Activated CD8-positive, alpha-beta memory T cell treated with anti-CD3 and anti-CD28 coated beads, Interleukin-2, amount 50 U/mL, for 4 hours (primary cell): ENCODE measurements around the gene ATP6V1G2.
"Not testable (repeated sequence)": the region's sequence is repeated elsewhere in the genome, so short reads cannot be mapped to it uniquely, and the experiment has no call there.

Experiments
- DNase-seq: peaks from one replicate; pipeline ENCODE4 v3.0.0-alpha.2; 2020

The ATP6V1G2 gene

DNA sequence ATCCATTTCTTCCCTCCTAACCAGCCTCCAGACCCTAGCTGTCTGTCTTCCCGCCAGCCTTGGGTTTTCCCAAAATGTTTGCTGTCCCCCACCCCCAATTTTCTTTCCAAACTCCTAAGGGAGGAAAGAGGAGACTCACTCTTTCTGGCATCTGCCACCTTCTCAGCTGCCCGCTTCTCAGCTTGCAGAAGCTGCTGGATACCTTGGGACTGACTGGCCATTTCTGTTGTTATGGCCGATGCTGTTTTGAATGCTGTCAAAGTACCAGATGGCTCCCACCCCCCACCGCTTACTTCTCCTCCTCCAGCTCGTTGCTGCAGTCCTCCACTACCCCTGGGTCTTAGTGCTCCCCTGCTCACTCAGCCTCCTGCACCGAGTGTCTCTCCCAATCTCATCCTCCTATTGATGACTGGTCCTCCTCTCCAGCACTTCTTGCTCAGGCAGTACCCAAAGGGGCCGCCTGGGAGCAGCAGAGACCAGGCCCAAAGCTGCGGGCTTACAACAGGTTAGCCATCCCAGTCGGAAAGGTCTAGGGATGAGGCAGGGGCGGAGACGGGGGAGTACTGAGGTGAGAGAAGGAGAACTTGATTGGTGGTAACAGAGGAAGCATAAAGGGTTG lies at the start of gene ATP6V1G2:
Gene ATP6V1G2, minus strand, starts transcription at position 270 of the 619 bp plus-strand sequence. Its CDS starts 49 bp downstream, at position 221.
- DNase-seq: peak; percentile 84

DNA sequence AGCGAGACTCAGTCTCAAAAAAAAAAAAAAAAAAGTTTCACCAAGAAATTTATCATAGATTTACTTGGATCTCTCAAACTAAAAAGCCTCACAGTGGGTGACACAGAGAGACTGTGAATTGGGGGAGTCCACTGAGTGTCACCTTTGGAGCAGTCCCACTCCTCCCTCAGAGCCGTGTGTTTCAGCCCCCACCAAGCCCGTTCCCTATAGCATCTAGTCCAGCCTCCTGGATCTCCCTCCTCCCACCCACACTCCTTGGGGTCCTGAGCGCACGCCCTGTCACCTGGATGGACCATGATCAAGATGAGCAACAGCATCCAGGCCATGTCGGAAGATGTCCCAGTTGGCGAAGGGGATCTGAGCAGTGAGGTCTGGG lies 46.0 kb upstream of the ATP6V1G2 start:
- no peak for DNase-seq

DNA sequence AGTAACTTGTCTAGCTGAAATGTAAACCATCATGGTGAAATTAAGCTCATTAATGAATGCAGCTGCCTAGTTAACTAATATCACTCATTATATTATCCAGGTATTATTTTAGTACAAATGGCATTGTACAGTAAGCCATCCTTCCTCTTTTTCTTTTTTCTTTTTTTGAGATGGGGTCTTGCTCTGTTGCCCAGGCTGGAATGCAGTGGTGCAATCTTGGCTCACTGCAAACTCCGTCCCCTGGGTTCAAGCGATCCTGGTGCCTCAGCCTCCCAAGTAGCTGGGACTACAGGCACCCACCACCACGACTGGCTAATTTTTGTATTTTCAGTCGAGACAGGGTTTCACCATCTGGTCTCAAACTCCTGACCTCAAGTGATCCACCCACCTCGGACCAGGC lies 44.3 kb upstream of the ATP6V1G2 start:
- not testable (repeated sequence) for DNase-seq

DNA sequence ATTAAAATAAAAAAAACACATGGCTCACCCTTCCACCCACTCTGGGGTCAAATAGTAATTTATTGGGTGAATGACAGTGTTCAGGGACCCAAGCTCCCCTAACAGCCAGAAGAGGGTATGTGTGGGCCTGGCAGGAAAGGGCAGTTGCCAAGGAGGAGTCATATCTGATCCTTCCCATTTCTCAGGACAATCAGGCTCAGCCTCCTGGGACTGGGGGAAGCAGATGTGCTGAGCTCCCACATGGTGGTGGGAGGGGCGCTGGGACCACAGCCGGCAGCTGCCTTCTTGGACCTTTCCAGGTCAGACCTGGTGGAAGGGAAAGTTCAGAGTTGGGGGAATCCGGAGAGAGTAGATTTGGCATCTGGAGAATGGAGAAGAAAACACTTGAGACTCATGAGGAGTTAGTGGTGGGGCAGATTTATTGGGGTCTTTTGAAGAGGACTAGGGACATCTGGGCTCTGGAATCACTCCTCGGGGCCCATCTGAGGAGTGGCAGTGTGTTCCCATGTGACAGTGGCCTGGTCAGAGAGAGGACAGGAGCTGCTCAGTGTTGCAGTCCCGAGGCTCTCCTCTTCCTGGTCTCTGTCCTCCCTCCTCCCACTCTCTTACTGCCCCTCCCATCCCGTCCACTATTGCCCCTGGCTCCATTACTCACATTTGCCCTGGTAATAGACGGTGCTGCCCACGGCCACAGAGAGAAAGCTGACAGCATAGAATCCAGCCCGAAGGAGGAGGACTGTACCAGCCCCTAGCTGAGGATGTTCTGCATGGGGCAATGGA lies 42.7 kb upstream of the ATP6V1G2 start:
- DNase-seq: no peak

DNA sequence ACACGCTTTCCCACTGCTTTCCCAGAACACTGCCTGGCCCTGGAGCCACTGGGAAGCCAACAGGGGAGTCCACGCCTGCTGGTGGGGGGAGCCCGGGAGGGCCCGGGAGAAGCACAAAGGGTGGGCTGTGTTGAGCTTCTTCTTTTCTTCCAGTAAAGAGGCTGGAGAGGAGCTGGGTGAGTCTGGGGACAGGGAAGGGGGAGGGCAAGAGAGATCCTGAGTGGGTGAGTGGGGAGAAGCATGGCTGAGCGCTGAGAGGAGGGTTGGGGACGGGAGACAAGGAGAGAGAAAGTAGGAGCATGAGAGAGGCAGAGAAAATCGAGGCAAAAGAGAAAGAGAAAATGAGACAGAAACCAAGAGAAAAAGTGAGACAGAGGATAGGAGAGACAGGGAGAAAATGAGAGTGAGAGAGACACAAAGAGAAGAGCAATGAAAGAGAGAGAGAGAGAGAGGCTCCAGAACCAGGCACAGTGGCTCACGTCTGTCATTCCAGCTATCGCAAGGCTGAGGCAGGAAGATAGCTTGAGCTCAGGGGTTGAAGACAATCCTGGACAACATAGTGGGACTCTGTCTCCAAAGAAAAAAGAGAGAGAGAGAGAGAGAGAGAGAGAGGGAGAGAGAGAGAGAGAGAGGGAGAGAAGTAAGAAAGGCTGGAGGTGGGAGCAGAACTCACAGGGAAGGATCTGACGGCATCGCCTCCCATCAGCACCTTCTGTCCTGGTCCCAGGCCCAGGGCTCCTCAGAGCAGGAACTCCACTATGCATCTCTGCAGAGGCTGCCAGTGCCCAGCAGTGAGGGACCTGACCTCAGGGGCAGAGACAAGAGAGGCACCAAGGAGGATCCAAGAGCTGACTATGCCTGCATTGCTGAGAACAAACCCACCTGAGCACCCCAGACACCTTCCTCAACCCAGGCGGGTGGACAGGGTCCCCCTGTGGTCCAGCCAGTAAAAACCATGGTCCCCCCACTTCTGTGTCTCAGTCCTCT lies 41.7 kb upstream of the ATP6V1G2 start:
- no peak for DNase-seq

DNA sequence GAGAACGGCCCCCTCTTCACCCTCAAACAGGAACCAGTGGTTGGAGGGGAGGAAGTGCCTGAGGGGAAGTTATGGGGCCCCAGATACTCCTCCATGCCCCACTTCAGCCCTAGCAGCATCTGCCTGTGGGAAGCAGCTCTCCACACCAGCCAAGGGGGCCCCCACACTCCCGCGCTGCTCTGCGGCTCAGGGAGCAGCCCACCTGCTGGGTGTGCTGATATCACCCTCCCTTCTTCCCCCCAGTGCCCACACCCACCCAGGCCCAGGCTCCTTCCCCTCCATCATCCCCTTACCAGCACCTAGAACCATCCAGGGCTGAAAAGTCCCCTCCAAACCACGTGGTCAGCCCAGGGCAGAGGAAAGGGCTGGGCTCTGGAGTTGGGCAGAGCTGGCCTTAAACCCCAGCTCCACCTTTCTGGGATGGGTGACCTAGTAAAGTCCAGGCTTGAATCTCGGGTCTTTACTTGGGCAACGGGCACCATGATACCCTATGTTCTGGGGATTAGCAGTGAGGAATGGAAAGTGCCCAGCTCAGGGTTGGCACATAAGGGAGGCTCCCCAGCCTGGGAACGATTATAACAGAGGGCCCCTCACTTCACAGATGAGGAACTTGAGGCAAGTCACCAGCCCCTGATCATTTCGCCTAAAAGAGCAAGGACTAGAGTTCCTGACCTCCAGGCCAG lies 40.3 kb upstream of the ATP6V1G2 start:
- no peak for DNase-seq

DNA sequence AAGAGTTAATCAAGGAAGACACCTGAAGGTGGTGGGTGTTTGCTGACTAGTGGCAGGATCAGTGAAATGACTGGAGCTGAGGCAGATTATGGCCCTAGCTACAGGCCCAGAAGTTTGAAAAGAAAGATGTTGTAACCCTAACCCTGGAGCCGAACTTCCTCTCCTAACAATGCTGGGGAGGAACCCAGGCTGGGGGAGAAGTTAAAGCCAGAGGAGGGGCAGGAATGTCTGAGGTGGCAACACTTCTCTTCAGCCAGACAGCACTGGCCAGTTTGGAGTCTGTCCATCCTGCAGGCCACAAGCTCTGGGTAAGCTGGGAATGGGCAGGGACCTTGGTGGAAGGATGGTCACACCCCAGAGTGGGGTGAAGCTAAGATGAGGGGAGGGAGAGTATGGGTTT lies 39.6 kb upstream of the ATP6V1G2 start, which contains the start of gene LST1:
Gene LST1, plus strand, starts transcription at position 270 of the 400 bp plus-strand sequence. CDS start 1,023 bp downstream, outside the sequence.
- DNase-seq: no peak

DNA sequence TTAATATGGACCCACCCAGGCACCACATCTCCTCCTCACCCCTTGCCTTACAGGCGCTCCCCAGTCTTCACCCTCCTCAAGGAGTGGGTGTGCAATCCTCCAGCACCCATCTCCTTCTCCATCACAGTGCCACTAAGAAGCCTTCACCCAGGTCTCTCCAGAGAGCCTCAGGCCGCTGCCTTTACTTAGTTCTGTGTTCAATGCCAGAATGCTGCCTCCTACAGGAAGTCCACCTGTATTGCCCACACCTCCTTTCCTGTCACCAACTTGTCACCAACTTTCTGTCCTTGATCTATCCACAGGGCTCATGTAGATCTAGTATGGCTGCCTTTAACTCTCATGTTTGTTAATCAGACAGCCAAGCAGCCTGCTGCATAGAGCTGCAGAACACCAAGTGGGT lies 39.1 kb upstream of the ATP6V1G2 start:
- DNase-seq: no peak

DNA sequence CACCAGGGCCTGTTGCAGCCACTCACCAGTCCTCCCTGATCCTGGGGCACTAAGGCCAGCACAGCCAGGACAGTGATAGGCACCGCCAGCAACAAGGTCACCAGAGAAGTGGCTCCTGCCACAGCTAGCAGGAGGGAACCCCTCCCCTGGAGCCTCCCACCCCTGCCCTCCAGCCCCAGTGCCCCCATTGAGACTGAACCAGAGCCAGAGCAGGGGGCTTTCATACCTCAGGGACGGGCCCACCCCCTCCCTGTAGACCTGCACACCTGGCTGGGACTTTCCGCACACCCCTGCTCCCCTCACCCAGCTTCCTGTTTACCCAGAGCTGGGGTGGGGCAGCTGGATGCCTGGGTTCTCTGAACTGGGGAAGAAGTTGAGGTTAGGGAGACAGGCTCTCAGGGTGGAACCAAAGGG lies 35.8 kb upstream of the ATP6V1G2 start, which contains the start of gene LTB:
Gene LTB, minus strand, starts transcription at position 195 of the 414 bp plus-strand sequence. Its CDS starts 7 bp downstream, at position 188.
- DNase-seq: peak; percentile 55

DNA sequence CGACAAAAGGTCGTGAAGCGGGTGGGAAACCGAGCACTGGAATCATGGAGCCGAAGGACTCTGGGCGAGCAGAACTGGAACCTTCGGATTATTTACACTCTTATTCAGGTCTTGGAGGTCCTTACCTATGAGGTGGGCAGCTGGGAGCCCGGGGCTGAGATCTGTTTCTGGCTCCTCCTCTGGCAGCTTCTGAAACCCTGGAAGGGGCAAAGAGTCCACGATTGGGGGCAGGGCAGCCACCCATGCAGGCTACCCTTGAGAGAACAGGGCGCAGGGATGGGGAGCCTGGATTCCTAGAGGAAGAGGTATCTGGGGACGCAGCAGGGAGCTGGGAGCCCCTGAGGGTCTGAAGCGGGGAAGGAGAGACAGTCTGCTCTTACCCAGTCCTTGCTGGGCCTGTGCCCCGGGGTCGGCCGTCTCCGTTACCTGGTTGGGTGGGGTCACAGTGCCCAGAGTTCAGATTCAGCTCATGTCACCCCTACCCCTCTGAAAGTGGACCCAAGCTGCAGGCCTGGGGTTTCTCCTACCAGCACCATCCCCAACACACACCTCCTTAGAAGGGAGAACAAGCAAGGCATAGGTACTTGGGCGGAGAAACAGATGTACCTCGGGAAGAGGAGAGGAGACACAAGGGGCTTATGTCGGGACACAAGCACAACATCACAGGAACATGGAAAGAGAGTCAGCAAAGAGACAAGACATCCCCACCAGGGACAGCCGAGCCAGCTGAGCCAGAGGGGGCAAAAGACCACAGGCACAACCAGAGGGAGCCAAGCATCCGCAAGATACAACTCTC lies 35.2 kb upstream of the ATP6V1G2 start:
- DNase-seq: no peak

DNA sequence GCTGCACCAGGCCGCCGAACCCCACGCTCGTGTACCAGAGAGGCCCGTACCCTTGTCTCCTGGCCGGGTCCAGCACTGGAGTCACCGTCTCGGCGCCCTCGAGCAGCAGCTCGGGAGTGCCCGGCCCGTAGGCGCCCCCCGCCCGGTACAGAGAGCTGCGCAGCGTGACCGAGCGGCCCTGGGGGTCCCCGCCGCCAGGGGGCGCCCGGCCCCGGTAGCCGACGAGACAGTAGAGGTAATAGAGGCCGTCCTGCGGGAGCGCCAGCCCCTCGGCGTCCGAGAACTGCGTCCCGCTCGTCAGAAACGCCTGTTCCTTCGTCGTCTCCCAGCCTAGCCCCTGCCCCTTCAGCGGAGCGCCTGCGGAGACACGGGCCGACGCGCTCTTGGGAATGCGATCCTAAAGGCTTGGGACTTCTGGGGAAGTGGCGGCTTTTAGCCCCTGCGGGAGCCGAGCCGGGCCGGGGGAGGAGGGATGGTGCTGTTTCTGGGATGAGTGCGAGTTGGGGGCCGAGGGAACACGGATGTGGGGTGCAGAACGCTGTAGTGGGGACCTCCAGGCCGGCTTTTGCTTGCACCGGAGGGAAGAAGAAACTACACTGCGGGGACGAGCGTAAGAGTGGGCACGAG lies 34.5 kb upstream of the ATP6V1G2 start:
- DNase-seq: peak; percentile 92

DNA sequence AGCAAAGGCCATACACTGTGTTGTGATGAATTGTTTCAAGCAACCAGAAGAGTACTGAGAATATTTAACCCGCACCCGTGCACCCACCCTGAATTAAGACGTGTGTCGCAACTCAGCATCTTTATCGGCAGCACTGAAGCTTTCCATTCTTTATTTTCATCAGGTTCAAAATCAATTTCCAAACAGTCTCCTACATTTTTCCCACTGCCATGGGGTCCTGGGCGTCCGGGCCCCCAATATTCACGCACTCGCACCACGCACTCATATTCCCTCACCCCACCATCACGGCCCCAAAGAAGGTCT lies 34.0 kb upstream of the ATP6V1G2 start:
- no peak for DNase-seq

DNA sequence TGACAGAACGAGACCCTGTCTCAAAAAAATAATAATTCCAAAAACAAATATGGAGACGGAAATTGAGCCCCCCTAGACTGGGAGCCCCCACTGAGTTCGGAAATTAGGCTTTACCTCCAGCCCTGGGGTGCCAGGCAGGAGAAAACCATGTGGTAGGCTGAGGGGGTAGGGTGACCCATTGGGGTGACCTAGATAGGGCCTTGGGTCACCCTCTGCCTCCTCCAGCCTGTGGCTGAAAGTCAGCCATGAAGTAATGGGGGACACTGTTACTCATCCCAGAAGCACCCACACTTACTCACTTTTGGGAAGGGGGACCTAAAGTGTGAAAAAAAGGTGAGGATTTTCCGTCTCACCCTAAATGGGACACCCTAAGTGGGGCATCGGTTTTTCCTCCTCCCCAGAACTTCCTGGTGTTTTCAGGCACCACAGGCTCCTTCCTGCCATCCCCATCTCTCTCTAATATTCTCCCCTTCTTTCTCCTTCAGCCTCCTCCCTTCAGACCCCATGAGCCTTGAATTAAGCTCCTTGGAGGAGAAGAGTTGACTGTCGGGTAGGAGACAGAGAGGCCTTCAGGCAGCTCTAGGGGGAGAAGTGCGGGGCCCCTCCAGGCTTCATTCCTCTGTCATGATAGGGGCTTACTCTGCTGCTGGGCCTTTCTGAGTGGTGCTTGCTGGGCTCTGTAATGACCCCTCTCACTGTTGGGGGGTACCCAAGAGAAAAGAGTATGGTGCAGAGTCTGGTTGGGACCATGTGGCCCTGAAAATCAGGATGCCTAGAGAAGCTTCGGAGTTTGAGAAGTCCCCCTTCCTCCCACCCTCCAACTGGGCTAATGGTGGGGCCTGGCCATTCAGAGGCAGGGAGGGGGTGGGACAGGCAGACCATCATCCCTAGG lies 33.4 kb upstream of the ATP6V1G2 start:
- DNase-seq: no peak

DNA sequence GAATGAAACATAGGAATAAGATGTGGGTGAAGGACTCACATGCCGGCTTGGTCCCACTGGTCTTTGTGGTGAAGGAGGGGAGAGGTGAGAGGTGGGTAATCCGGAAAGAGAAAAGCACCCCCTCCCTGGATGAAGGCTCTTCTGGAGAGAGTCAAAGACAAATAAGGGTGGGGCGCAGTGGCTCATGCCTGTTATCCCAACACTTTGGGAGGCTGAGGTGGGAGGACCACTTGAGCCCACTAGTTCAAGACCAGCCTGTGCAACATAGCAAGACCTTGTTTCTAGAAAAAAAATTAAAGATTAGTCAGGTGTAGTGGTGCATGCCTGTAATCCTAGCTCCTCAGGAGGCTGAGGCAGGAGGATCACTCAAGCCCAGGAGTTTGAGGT lies 32.7 kb upstream of the ATP6V1G2 start:
- DNase-seq: no peak

DNA sequence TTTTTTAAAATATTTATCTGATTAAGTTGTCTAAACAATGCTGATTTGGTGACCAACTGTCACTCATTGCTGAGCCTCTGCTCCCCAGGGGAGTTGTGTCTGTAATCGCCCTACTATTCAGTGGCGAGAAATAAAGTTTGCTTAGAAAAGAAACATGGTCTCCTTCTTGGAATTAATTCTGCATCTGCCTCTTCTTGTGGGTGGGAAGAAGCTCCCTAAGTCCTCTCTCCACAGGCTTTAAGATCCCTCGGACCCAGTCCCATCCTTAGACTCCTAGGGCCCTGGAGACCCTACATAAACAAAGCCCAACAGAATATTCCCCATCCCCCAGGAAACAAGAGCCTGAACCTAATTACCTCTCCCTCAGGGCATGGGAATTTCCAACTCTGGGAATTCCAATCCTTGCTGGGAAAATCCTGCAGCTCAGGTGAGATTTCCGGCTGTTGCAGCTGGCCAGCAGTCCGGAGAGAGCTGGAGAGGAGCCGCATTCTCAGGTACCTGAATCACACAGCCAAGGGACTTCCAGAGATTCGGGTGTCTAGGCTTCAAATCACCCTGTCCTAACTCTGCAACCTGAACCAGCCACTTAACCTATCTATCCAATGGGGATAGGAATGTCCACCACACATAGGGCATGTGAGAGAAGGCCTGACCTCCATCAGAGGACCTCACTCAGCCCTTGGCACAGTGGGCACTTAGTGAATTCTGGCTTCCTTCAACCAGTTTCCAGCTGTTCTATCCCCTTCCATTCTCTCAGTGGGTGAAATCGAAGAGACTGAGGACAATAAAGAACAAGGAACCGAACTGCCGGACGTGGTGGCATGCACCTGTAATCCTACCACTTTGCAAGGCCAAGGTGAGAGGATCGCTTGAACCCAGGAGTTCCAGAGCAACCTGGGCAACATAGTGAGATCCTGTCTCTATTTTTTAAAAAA lies 32.0 kb upstream of the ATP6V1G2 start:
- DNase-seq: no peak

DNA sequence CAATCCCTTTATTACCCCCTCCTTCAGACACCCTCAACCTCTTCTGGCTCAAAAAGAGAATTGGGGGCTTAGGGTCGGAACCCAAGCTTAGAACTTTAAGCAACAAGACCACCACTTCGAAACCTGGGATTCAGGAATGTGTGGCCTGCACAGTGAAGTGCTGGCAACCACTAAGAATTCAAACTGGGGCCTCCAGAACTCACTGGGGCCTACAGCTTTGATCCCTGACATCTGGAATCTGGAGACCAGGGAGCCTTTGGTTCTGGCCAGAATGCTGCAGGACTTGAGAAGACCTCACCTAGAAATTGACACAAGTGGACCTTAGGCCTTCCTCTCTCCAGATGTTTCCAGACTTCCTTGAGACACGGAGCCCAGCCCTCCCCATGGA lies 31.2 kb upstream of the ATP6V1G2 start:
- DNase-seq: no peak

DNA sequence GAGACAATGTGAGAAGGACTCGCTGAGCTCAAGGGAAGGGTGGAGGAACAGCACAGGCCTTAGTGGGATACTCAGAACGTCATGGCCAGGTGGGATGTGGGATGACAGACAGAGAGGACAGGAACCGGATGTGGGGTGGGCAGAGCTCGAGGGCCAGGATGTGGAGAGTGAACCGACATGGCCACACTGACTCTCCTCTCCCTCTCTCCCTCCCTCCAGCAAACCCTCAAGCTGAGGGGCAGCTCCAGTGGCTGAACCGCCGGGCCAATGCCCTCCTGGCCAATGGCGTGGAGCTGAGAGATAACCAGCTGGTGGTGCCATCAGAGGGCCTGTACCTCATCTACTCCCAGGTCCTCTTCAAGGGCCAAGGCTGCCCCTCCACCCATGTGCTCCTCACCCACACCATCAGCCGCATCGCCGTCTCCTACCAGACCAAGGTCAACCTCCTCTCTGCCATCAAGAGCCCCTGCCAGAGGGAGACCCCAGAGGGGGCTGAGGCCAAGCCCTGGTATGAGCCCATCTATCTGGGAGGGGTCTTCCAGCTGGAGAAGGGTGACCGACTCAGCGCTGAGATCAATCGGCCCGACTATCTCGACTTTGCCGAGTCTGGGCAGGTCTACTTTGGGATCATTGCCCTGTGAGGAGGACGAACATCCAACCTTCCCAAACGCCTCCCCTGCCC lies 30.6 kb upstream of the ATP6V1G2 start:
- no peak for DNase-seq

DNA sequence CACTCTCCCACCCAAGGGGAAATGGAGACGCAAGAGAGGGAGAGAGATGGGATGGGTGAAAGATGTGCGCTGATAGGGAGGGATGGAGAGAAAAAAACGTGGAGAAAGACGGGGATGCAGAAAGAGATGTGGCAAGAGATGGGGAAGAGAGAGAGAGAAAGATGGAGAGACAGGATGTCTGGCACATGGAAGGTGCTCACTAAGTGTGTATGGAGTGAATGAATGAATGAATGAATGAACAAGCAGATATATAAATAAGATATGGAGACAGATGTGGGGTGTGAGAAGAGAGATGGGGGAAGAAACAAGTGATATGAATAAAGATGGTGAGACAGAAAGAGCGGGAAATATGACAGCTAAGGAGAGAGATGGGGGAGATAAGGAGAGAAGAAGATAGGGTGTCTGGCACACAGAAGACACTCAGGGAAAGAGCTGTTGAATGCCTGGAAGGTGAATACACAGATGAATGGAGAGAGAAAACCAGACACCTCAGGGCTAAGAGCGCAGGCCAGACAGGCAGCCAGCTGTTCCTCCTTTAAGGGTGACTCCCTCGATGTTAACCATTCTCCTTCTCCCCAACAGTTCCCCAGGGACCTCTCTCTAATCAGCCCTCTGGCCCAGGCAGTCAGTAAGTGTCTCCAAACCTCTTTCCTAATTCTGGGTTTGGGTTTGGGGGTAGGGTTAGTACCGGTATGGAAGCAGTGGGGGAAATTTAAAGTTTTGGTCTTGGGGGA lies 29.7 kb upstream of the ATP6V1G2 start:
- no peak for DNase-seq
